Neuronal stem cell (in vitro differentiated cells): ENCODE data around the gene FOXJ1.

Source experiments
- DNase-seq: peaks from one replicate; pipeline ENCODE4 v3.0.0-alpha.2; 2013; ENCODE audit warnings: low spot score
- H2AFZ ChIP-seq: one replicate; pipeline ENCODE4 v1.6.1; 2013; ENCODE audit warnings: mild to moderate bottlenecking, low read length, inconsistent platforms
- H2AK5ac ChIP-seq: 2 replicates; pipeline ENCODE4 v1.6.1; 2013; ENCODE audit warnings: low read depth, mild to moderate bottlenecking, inconsistent platforms, low read length, moderate library complexity, mixed read lengths
- H2BK120ac ChIP-seq: 2 replicates; pipeline ENCODE4 v1.6.1; 2013; ENCODE audit warnings: low read depth, mild to moderate bottlenecking, inconsistent platforms, low read length, moderate library complexity, mixed read lengths
- H2BK12ac ChIP-seq: one replicate; pipeline ENCODE4 v1.6.1; 2013; ENCODE audit warnings: low read length, inconsistent platforms
- H2BK15ac ChIP-seq: 2 replicates; pipeline ENCODE4 v1.6.1; 2013; ENCODE audit warnings: mild to moderate bottlenecking, low read length, inconsistent platforms, mixed read lengths
- H2BK5ac ChIP-seq: one replicate; pipeline ENCODE4 v1.6.1; 2013; ENCODE audit warnings: inconsistent platforms, mild to moderate bottlenecking, low read length, moderate library complexity
- H3K14ac ChIP-seq: one replicate; pipeline ENCODE4 v1.6.1; 2013; ENCODE audit warnings: low read length, inconsistent platforms
- H3K18ac ChIP-seq: 2 replicates; pipeline ENCODE4 v1.6.1; 2013; ENCODE audit warnings: low read length, inconsistent platforms
- H3K23ac ChIP-seq: 2 replicates; pipeline ENCODE4 v1.6.1; 2013; ENCODE audit warnings: low read depth, mild to moderate bottlenecking, mixed read lengths, low read length, inconsistent platforms; ENCODE audit not compliant: poor library complexity
- H3K27ac ChIP-seq: replicated peaks from 3 replicates; pipeline ENCODE4 v1.5.1; 2013; ENCODE audit warnings: low read length, inconsistent platforms
- H3K27me3 ChIP-seq, 3 experiments: 2 replicates each; pipeline ENCODE4 v1.6.1; 2013; ENCODE audit warnings: low read length in 3 of 3, mild to moderate bottlenecking in 2 of 3, inconsistent platforms in 1 of 3, low read depth in 1 of 3, mixed read lengths in 1 of 3, moderate library complexity in 1 of 3; ENCODE audit not compliant: control insufficient read depth in 3 of 3, insufficient read depth in 3 of 3
- H3K36me3 ChIP-seq, 2 donors: replicated peaks in 1 of 2; 2 replicates each; pipeline ENCODE4 v1.6.1; 2013; ENCODE audit warnings: low read length in 2 of 2; ENCODE audit not compliant: control insufficient read depth in 2 of 2, insufficient read depth in 2 of 2
- H3K4ac ChIP-seq: 2 replicates; pipeline ENCODE4 v1.6.1; 2013; ENCODE audit warnings: inconsistent platforms, mild to moderate bottlenecking, low read length, moderate library complexity
- H3K4me1 ChIP-seq, 2 donors: 1 replicate in 1 of 2; 2 replicates in 1 of 2; pipeline ENCODE4 v1.6.1; 2013; ENCODE audit warnings: low read length in 2 of 2, low read depth in 1 of 2; ENCODE audit not compliant: control insufficient read depth in 2 of 2, insufficient read depth in 1 of 2
- H3K4me2 ChIP-seq: one replicate; pipeline ENCODE4 v1.6.1; 2013; ENCODE audit warnings: mild to moderate bottlenecking, low read length, inconsistent platforms; ENCODE audit not compliant: insufficient read depth, poor library complexity, severe bottlenecking
- H3K4me3 ChIP-seq, 2 donors: 2 replicates each; pipeline ENCODE4 v1.5.1; 2013; ENCODE audit warnings: low read length in 2 of 2, mild to moderate bottlenecking in 2 of 2, inconsistent platforms in 1 of 2, moderate library complexity in 1 of 2
- H3K79me1 ChIP-seq: one replicate; pipeline ENCODE4 v1.6.1; 2013; ENCODE audit warnings: low read depth, mild to moderate bottlenecking, inconsistent platforms, low read length, moderate library complexity
- H3K9ac ChIP-seq: one replicate; pipeline ENCODE4 v1.6.1; 2013; ENCODE audit warnings: mild to moderate bottlenecking, low read depth, low read length, inconsistent platforms; ENCODE audit not compliant: poor library complexity
- H3K9me3 ChIP-seq, 2 donors: replicated peaks in 1 of 2; 2 replicates each; pipeline versions ENCODE3 to v1.6.1; 2013; ENCODE audit warnings: low read length in 2 of 2, mild to moderate bottlenecking in 2 of 2, inconsistent platforms in 1 of 2, low read depth in 1 of 2, mixed read lengths in 1 of 2, moderate library complexity in 1 of 2; ENCODE audit not compliant: control insufficient read depth in 2 of 2, insufficient read depth in 1 of 2
- H4K8ac ChIP-seq: one replicate; pipeline ENCODE4 v1.6.1; 2013; ENCODE audit warnings: low read depth, mild to moderate bottlenecking, inconsistent platforms, low read length, moderate library complexity
- H4K91ac ChIP-seq: one replicate; pipeline ENCODE4 v1.6.1; 2013; ENCODE audit warnings: low read length, low read depth, mild to moderate bottlenecking, inconsistent platforms; ENCODE audit not compliant: poor library complexity
- WGBS, 2 donors: extraction: QIAGEN DNeasy Blood & Tissue Kit; methylation state at CpG; one replicate each; pipeline ENCODE4 v1.1.7; 2013; ENCODE audit warnings: missing lambda C conversion rate in 2 of 2, mixed read lengths in 1 of 2; ENCODE audit not compliant: insufficient read length in 2 of 2, insufficient replicate concordance in 1 of 2; ENCODE audit errors: extremely low coverage in 2 of 2; 5-methylcytosine and 5-hydroxymethylcytosine counted together

The FOXJ1 gene

GRCh38 chr17:76139801-76140660 is 1.0 kb downstream of the FOXJ1 start:
- DNase-seq = no peak
- Histone ChIP-seq H3K23ac (peak overlapping the region; percentile 99), H2AK5ac (peak overlapping the region; percentile 60), H3K36me3 (peaks cover 2 to 9% of the 10 kb centered on the region in 2 donors), H4K91ac (no peak overlapping the region), H2BK5ac (peak overlapping the region; percentile 1), H3K4ac (no peak overlapping the region), H2BK120ac (peak overlapping the region; percentile 1), H2BK15ac (peak overlapping the region; percentile 79), H3K79me1 (peaks cover 3% of the 10 kb centered on the region), H3K4me3 (peak overlapping the region; percentile 52 to 63), H3K18ac (peak overlapping the region; percentile 86), H3K4me1 (peaks cover 51 to 75% of the 10 kb centered on the region in 2 donors), H3K14ac (no peak overlapping the region), H3K4me2 (peak overlapping the region; percentile 100), H2BK12ac (peak overlapping the region; percentile 87), H3K27me3 (peaks cover 0 to 60% (median 20%) of the 10 kb centered on the region in 3 experiments), H4K8ac (peak overlapping the region; percentile 7), H2AFZ (no peak overlapping the region), H3K27ac (no peak overlapping the region), H3K9ac (peak overlapping the region; percentile 86), H3K9me3 (peaks cover 0 to 5% of the 10 kb centered on the region in 2 donors)
- no CpG with 5 or more reads among the region's 78 CpGs for whole genome bisulfite sequencing, 2 donors

GRCh38 chr17:76138896-76139752 is 1.9 kb downstream of the FOXJ1 start:
- peaks cover 0 to 3% of the 10 kb centered on the region in 2 donors for H3K36me3 ChIP-seq
- H3K79me1 ChIP-seq = peaks cover 3% of the 10 kb centered on the region
- peak overlapping the region; percentile 78 for H2AFZ ChIP-seq
- peak overlapping the region; percentile 1 for H2BK5ac ChIP-seq
- peak overlapping the region; percentile 79 for H2BK15ac ChIP-seq
- no peak overlapping the region for H3K27ac ChIP-seq
- peak overlapping the region; percentile 9 for H3K9ac ChIP-seq
- H4K91ac ChIP-seq = no peak overlapping the region
- peaks cover 0 to 5% of the 10 kb centered on the region in 2 donors for H3K9me3 ChIP-seq
- peak overlapping the region; percentile 59 for H3K4me2 ChIP-seq
- DNase-seq = no peak
- WGBS, 2 donors = no CpG with 5 or more reads among the region's 15 CpGs
- H3K4me1 ChIP-seq = peaks cover 53 to 78% of the 10 kb centered on the region in 2 donors
- peak overlapping the region; percentile 99 for H3K23ac ChIP-seq
- peak overlapping the region; percentile 40 for H2AK5ac ChIP-seq
- H3K18ac ChIP-seq = peak overlapping the region; percentile 86
- peak overlapping the region in 1 of 2 donors; percentile 44 for H3K4me3 ChIP-seq
- H3K4ac ChIP-seq = no peak overlapping the region
- H3K14ac ChIP-seq = no peak overlapping the region
- H3K27me3 ChIP-seq = peaks cover 0 to 64% (median 20%) of the 10 kb centered on the region in 3 experiments
- peak overlapping the region; percentile 7 for H4K8ac ChIP-seq
- peak overlapping the region; percentile 1 for H2BK120ac ChIP-seq
- peak overlapping the region; percentile 87 for H2BK12ac ChIP-seq

GRCh38 chr17:76138234-76138895 is 2.7 kb downstream of the FOXJ1 start:
- Histone ChIP-seq H3K4me3 (peak overlapping the region; percentile 40 to 44), H3K18ac (peak overlapping the region; percentile 99), H3K36me3 (no peaks in the 10 kb centered on the region), H3K4ac (no peak overlapping the region), H2AFZ (peak overlapping the region; percentile 78), H3K79me1 (peaks cover 3% of the 10 kb centered on the region), H3K27me3 (peaks cover 0 to 64% (median 20%) of the 10 kb centered on the region in 3 experiments), H2BK15ac (peak overlapping the region; percentile 99), H3K9ac (peak overlapping the region; percentile 7), H3K4me2 (peak overlapping the region; percentile 59), H3K9me3 (peaks cover 0 to 5% of the 10 kb centered on the region in 2 donors), H3K27ac (peak overlapping the region; percentile 43), H2BK5ac (peak overlapping the region; percentile 49), H3K23ac (peak overlapping the region; percentile 44), H2BK12ac (peak overlapping the region; percentile 99), H2AK5ac (peak overlapping the region; percentile 100), H4K8ac (peak overlapping the region; percentile 100), H2BK120ac (peak overlapping the region; percentile 1), H4K91ac (peak overlapping the region; percentile 79), H3K4me1 (peaks cover 53 to 72% of the 10 kb centered on the region in 2 donors), H3K14ac (peak overlapping the region; percentile 3)
- peak; percentile 77 for DNase-seq
- WGBS, 2 donors = no CpG with 5 or more reads among the region's 23 CpGs
